Breast epithelium (tissue), 4 donors: ENCODE data around the gene DSN1. TPM values are rescaled to one million over a fixed set of nuclear protein-coding genes. Genes with fewer than 3 reads are reported as not detected.

Source experiments
- DNase-seq, 2 donors: peaks; one replicate each; pipeline ENCODE4 v3.0.0-alpha.2; 2019; ENCODE audit warnings: low spot score in 2 of 2
- H3K27ac ChIP-seq, 2 donors: fragments of 200-600 bp; sonication (generic) in 1 of 2; one replicate each; pipeline ENCODE4 v1.5.1; 2016 to 2019; ENCODE audit warnings: mild to moderate bottlenecking in 1 of 2
- H3K27me3 ChIP-seq, 2 donors: fragments of 200-600 bp; sonication (generic) in 1 of 2; one replicate each; pipeline versions ENCODE4 v1.5.1 to v1.6.0; 2017 to 2019; ENCODE audit warnings: control low read depth in 1 of 2, mild to moderate bottlenecking in 1 of 2
- H3K36me3 ChIP-seq: fragments of 200-600 bp; one replicate; pipeline ENCODE4 v1.5.1; 2019
- H3K4me1 ChIP-seq, 2 donors: fragments of 200-600 bp; sonication (generic); one replicate each; pipeline ENCODE4 v1.5.1; 2016 to 2019; ENCODE audit warnings: control low read depth in 1 of 2
- H3K4me3 ChIP-seq, 3 donors: fragments of 200-600 bp; sonication (generic); 1 replicate in 2 of 3; 2 replicates in 1 of 3; pipeline ENCODE4 v1.5.1; 2016 to 2019; ENCODE audit warnings: mild to moderate bottlenecking in 3 of 3, moderate library complexity in 2 of 3
- H3K9me3 ChIP-seq, 2 donors: fragments of 200-600 bp; sonication (generic) in 1 of 2; one replicate each; pipeline ENCODE4 v1.5.1; 2016 to 2019; ENCODE audit warnings: control low read depth in 1 of 2
- CTCF ChIP-seq, 3 donors: fragments of 450-650 bp; IDR thresholded peaks; one replicate each; pipeline ENCODE4 v1.5.1; 2016 to 2017; ENCODE audit warnings: antibody characterized with exemption in 3 of 3, mild to moderate bottlenecking in 3 of 3, moderate library complexity in 3 of 3
- POLR2A ChIP-seq: fragments of 450-650 bp; IDR thresholded peaks from one replicate; pipeline ENCODE4 v1.6.1; 2016; ENCODE audit warnings: antibody characterized with exemption, mild to moderate bottlenecking, moderate library complexity
- POLR2AphosphoS5 ChIP-seq, 3 donors: sonication (generic); formaldehyde crosslinking; IDR thresholded peaks; one replicate each; pipeline ENCODE4 v1.6.1; 2017; ENCODE audit warnings: antibody characterized with exemption in 3 of 3
- intact Hi-C: fragments of 100-400 bp; cut with DNase I; formaldehyde crosslinking; loops from one replicate; pipeline ENCODE4 v1.15.1; 2023; ENCODE audit warnings: low total_unique reads
- total RNA-seq, 3 donors: library from RNA; depleted of rRNA; stranded (reverse); fragments of >200 nt; gene quantifications; one replicate each; pipeline ENCODE4 v1.1.0, GENCODE V29; 2016

The DSN1 gene
- total RNA-seq, 3 donors from 2014 or later = 6.9 to 13.1 (median 11.9) TPM

- Histone ChIP-seq H3K36me3 (no peaks in the 10 kb centered on the region), H3K27ac (no peak overlapping the region), H3K27me3 (no peaks in the 10 kb centered on the region), H3K9me3 (no peaks in the 10 kb centered on the region), H3K4me1 (no peaks in the 10 kb centered on the region), H3K4me3 (no peak overlapping the region)
- intact Hi-C loops = no loop called here
- DNase-seq = no peak
- no peak for TF ChIP-seq POLR2A
- TF ChIP-seq POLR2AphosphoS5 (IDR thresholded peaks at IDR 0.05) = no peak
- no peak for TF ChIP-seq CTCF (IDR thresholded peaks at IDR 0.05)
These were observed 21.0 kb downstream of the DSN1 start for GRCh38 chr20:36752582-36752981.

GRCh38 chr20:36745927-36746659 is 27.5 kb downstream of the DSN1 start, which contains the start of gene NDRG3:
Gene NDRG3 (minus strand): TSS chr20:36746090. CDS start chr20:36721735, 24,355 bp downstream.
- Histone ChIP-seq H3K36me3 (no peaks in the 10 kb centered on the region), H3K4me3 (peak within 1 kb of the TSS; percentile 87 to 94 (median 93)), H3K4me1 (peaks cover 0 to 5% of the 10 kb centered on the region in 2 donors), H3K27ac (peak within 1 kb of the TSS; percentile 45 to 57), H3K9me3 (no peaks in the 10 kb centered on the region), H3K27me3 (no peaks in the 10 kb centered on the region)
- TF ChIP-seq POLR2AphosphoS5 (IDR thresholded peaks at IDR 0.05) = peak; percentile 21 to 38 (median 22)
- TF ChIP-seq POLR2A = no peak
- TF ChIP-seq CTCF (IDR thresholded peaks at IDR 0.05) = peak in 1 of 3 donors; percentile 13
- peak; percentile 89 to 93 for DNase-seq
- intact Hi-C loops = no loop called here

GRCh38 chr20:36745234-36745926 is 28.2 kb downstream of the DSN1 start:
- TF ChIP-seq POLR2AphosphoS5 (IDR thresholded peaks at IDR 0.05) = no peak
- no peak for TF ChIP-seq POLR2A
- TF ChIP-seq CTCF (IDR thresholded peaks at IDR 0.05) = no peak
- peaks cover 0 to 5% of the 10 kb centered on the region in 2 donors for H3K4me1 ChIP-seq
- peak overlapping the region; percentile 45 to 57 for H3K27ac ChIP-seq
- peak overlapping the region; percentile 87 to 94 (median 93) for H3K4me3 ChIP-seq
- no peaks in the 10 kb centered on the region for H3K27me3 ChIP-seq
- intact Hi-C loops = no loop called here
- DNase-seq = no peak
- no peaks in the 10 kb centered on the region for H3K36me3 ChIP-seq
- H3K9me3 ChIP-seq = no peaks in the 10 kb centered on the region

GRCh38 chr20:36744764-36745191 is 28.8 kb downstream of the DSN1 start:
- Histone ChIP-seq H3K4me1 (peaks cover 0 to 5% of the 10 kb centered on the region in 2 donors), H3K36me3 (no peaks in the 10 kb centered on the region), H3K27ac (peak overlapping the region; percentile 10 to 45), H3K27me3 (no peaks in the 10 kb centered on the region), H3K9me3 (no peaks in the 10 kb centered on the region), H3K4me3 (peak overlapping the region; percentile 87 to 94 (median 93))
- intact Hi-C loops = no loop called here
- DNase-seq = no peak
- TF ChIP-seq POLR2A (no peak), CTCF (IDR thresholded peaks at IDR 0.05) (no peak), POLR2AphosphoS5 (IDR thresholded peaks at IDR 0.05) (no peak)

GRCh38 chr20:36744243-36744642 is 29.3 kb downstream of the DSN1 start:
- intact Hi-C loops = no loop called here
- DNase-seq = no peak
- no peaks in the 10 kb centered on the region for H3K36me3 ChIP-seq
- H3K27ac ChIP-seq = peak overlapping the region; percentile 10 to 45
- no peak for TF ChIP-seq CTCF (IDR thresholded peaks at IDR 0.05)
- no peak for TF ChIP-seq POLR2AphosphoS5 (IDR thresholded peaks at IDR 0.05)
- TF ChIP-seq POLR2A = no peak
- peak overlapping the region in 2 of 3 donors; percentile 93 to 94 for H3K4me3 ChIP-seq
- H3K4me1 ChIP-seq = peaks cover 0 to 5% of the 10 kb centered on the region in 2 donors
- H3K9me3 ChIP-seq = no peaks in the 10 kb centered on the region
- H3K27me3 ChIP-seq = no peaks in the 10 kb centered on the region
